GM18520 (cell line): ENCODE results near the gene FBXW8.

Experiments
- ATAC-seq: cut with Tn5 transposase; IDR thresholded peaks from one replicate; pipeline ENCODE4 v1.9.1; 2021; ENCODE audit not compliant: unreplicated experiment

FBXW8 gene

GRCh38 chr12:116955382-116956021, 44.8 kb downstream of the FBXW8 start:
- no peak for ATAC-seq

DNA sequence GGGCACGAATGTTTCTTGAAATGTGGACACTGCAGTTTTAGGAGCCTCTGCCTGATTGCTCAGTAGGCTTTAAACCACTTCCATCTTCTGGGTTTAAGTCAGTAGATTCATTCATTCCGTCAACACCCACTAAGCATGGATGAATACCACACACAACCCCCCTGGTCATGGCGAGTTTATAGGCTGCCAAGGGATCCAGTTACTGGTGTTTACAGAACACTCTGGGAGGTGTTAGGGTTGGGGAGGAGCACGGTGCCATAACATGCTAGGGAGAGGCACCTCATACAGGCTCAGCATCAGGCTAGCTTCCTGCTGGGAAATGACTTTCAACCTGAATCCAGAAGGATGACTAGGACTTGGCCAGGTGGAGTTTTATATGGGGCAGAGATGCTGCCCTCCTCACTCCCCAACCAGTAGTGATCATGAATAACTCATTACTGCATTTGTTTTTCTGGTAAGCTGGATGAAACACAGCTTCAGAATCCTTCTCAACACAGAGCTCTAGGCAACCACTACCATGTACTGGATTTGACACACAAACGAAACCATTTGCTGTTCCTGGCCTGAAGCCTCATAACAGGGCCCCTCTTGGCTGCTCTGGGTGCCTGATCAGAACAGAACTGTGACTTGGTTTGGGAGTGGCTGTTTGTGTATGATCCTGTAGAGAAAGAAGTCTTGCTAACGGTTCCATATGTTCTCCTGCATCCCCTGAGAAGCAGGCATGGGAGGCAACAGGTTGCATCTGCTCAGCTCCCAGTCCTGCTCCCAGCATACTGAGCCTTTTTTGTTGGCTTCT, 47.9 kb downstream of the FBXW8 start:
- ATAC-seq: no peak

- ATAC-seq: no peak
Observed at GRCh38 chr12:116959198-116959460, 48.4 kb downstream of the FBXW8 start.

DNA sequence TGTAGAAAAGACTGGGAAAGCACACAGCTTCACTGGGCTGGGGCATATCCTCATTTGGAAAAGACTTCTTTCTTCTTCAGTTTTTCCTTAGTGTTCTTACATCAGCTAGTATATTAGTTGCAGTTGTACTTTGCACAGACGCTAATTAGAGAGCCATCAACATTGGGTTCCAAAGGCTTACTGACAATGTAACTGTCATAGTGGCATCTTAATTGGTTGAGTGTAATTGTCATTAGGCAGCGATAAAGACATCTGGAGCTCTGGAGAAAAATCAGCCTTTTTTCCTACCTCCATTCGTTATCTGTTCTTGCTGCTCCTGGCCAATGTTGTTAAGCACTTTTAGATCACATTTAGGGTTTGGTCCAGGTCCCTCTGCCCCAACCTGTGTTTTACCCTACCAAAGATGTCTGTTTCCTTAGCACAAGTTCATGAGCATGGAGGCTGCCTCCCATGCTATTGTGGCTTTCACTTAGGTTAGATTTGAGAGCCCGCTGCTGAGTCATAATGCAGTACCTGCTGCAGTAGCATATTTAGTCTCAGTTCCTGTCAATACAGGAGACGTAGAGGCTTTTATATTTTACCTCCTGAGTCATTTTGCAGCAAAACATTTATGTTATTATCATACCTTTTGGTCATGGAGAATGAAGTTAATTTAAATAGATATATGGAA, 49.2 kb downstream of the FBXW8 start:
- ATAC-seq: peak; percentile 97

GRCh38 chr12:116962197-116962596, 51.4 kb downstream of the FBXW8 start:
- ATAC-seq: no peak

DNA sequence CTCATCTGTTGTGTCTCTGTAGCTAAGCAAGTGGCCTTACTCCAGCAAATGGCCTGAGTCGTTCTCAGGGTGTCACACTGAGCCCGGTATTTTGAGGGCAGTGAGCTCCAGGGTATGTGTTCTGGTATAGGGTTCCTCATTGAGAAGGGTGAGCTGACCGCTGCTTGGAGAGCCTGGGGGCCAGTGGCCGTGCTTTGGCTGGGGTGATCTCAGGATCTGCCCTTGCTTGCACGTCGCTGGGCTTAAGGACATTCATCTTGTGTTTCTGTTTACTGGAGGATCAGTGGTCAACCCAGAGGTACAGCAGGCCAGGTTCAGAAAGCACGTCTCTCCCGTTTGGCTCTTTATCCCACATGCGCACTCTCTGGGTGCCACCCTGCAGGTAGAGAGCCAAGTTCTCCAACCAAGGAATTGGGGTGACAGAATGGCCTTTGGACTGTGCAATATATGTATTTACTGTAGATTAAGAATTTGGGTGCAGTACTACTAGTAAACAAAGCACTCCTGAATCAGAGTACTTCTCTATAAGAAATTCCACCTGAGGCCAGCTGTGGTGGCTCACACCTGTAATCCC, 52.1 kb downstream of the FBXW8 start:
- ATAC-seq: no peak

GRCh38 chr12:116964054-116965050, 53.6 kb downstream of the FBXW8 start:
- ATAC-seq: no peak

GRCh38 chr12:116968986-116969385, 58.2 kb downstream of the FBXW8 start:
- ATAC-seq: no peak

DNA sequence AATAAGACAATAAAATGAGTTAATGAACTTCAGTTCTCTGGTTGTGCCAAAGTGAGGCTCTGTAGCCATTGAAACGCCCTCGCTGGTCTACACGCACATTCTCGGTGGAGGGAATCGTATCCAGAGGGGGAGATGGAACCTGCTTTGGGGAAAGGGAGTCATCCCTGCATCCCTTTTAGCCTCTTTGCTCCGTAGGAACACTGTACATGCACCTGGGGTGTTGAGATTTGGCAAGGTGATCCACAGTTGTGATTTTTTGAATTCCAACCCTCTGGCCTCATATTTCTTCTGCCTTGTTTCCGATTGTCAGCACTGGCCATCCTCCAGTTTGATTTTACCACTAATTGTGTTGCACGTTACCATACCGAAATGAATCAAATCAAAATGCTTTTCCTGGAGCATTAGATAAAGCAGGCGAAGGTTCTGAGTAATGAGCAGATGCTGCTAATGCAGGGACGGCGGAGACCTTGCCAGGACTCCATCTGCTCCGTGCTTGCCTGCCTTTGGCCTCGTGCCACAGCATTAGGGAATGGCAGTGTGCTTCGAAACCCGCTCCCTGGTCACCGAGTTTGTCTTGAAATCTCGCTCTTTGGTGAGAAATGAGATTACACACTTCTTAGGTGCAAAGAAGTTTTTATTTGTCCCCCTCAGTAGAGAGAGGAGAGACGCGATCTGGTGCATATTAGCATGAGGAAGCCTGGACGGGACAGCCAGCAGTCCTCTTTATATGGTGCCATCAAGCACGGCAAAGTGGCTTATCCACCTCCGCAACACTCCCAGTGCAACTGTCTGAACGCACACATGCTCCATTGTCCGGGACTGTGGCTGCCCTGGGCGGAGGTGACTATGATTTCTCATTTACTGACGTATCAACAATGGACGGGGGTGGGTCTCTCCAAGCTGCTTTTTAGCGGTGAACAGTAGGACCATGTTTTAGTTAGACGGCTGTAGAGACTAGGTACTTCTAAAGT, 59.1 kb downstream of the FBXW8 start:
- ATAC-seq: no peak

DNA sequence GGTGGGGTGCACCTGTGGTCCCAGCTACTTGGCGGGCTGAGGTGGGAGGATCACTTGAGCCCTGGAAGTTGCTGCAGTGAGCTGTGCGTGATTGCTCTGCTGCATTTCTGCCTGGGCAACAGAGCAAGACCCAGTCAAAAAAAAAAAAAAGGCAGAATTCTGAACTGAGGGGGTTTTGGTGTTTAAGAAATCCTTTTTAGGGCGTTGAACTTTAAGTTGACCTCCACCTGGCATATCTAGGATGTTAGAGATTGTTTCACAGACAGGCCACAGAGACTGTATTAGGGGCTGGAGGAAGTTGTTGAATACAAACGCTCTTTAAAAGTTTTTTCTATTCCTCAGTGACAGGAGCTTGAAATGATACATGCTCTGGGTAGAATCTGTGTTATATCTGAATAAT, 60.5 kb downstream of the FBXW8 start:
- ATAC-seq: no peak

DNA sequence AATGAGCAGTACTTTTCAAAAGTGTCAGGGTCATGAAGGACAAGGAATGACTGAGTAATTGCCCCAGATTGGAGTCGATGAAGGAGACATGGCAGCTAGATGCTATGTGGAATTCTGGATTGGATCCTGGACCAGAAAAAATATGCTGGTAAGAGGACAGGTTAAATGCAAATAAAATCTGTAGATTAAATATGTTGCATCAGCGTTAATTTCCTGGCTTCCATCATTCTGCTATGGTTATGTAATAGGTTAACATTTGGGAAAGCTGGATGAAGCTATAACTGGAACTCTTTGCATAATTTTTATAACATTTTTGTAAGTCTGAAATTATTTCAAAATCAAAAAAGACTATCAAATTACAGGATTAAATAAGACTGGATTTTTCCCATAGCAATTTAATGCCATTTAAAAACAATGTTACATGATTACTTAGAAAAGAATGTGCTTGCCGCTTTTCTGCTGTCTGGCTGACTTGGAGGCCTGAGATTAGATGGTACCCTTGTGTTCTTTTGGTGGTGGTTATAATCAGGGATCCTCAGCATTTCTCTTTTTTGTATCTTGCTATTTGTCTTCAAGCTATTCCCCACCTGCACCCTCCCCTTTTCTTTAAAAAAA, 65.1 kb downstream of the FBXW8 start:
- no peak for ATAC-seq

GRCh38 chr12:116977465-116978380, 67.0 kb downstream of the FBXW8 start:
- no peak for ATAC-seq

- no peak for ATAC-seq
Observed at GRCh38 chr12:116978791-116979508, 68.2 kb downstream of the FBXW8 start.

GRCh38 chr12:116980083-116980482, 69.3 kb downstream of the FBXW8 start:
- no peak for ATAC-seq

GRCh38 chr12:116982791-116983411, 72.2 kb downstream of the FBXW8 start:
- ATAC-seq: no peak

DNA sequence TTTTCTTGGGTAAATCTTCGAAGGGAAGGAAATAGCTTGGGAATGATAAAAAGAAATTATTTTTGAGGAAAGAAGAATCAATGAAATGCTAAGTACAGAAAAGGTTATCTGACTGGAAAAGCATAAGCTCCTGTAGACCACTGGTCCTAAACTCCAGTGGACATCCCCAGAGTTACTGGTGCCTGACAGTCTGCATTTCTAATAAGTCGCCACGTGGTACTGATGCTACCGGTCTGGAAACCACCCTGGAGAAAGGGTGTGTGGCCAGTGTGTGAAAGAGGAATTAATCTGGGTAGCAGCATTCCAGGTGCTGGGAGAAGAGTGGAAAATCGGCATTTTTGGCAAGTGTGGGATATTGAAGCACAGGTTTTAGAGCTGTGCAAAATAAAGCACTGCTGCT, 73.3 kb downstream of the FBXW8 start:
- no peak for ATAC-seq

GRCh38 chr12:116990329-116990728, 79.6 kb downstream of the FBXW8 start:
- ATAC-seq: no peak
